Erythroblast (primary cell): Measurements from ENCODE around the gene ESR1.
"Not testable (repeated sequence)": the region's sequence is repeated elsewhere in the genome, so short reads cannot be mapped to it uniquely, and the experiment has no call there.

Experiments used
- DNase-seq, 2 experiments: peaks; one replicate each; lab custom pipeline; 2025; lab: John Stamatoyannopoulos, UW
- GATA1 ChIP-seq: IDR thresholded peaks from 2 replicates; pipeline ENCODE4 v1.6.1; 2011; ENCODE audit warnings: low read depth, mild to moderate bottlenecking, control low read depth, low read length, moderate library complexity
- POLR2A ChIP-seq: IDR thresholded peaks from 2 replicates; pipeline ENCODE4 v1.6.1; 2011; ENCODE audit warnings: mild to moderate bottlenecking, low read length

The ESR1 gene

DNA sequence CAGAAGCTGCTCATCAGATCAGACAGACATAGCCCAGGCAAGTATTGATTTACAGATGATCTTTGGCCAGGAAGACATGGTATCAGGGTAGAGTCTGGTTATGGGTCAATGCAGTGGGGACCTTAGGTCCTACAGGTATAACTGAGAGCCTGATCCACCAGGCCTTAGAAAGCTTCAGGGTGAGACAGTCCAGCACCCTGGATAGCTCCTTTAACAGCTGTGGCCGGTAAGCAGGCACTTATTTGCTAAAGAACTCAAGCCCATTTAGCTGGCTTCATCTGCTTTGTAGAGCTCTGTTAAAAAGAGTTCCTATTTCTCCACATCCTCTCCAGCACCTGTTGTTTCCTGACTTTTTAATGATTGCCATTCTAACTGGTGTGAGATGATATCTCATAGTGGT is 39.6 kb downstream of the ESR1 start:
- peak; percentile 2 to 11 for DNase-seq
- TF ChIP-seq GATA1 (no peak), POLR2A (no peak)

DNA sequence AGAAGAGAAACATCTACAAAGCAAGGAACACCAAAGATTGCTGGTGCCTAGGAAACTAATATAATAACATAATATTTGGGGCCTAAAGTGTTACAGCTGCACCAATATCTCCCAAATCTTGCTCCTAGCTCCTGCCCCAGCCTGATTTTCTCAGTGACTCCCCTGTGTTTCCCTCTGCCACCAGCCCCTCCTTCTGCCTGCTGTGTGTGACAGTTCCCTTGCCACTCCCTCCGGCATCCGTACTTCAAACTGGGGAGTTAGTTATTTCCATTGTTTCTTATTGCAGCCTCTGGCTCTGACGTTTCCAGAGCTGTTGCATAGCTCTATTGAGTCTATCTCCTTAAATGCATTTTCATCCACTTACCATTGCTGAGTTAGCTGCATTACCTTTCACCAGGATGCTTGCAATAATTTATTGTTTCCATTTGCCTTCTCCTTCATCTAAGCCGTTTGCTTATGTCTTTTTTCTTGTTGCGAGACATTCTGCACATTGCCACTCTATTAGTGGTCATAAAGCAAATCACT is 43.1 kb downstream of the ESR1 start:
- TF ChIP-seq POLR2A (no peak), GATA1 (no peak)

GRCh38 chr6:151858294-151858693 is 50.8 kb downstream of the ESR1 start:
- no peak for DNase-seq
- TF ChIP-seq POLR2A, result no peak
- no peak for TF ChIP-seq GATA1

More for the DNA sequence above, 43.1 kb downstream of the ESR1 start:
- no peak for DNase-seq

GRCh38 chr6:151862461-151862860 is 55.0 kb downstream of the ESR1 start:
- no peak for DNase-seq
- TF ChIP-seq GATA1 (no peak), POLR2A (no peak)

GRCh38 chr6:151867361-151867869 is 59.9 kb downstream of the ESR1 start:
- DNase-seq, result not testable (repeated sequence)

GRCh38 chr6:151869345-151869744 is 61.9 kb downstream of the ESR1 start:
- no peak for TF ChIP-seq GATA1
- TF ChIP-seq POLR2A, result no peak
- no peak for DNase-seq

- TF ChIP-seq GATA1 (no peak), POLR2A (no peak)
- DNase-seq, result no peak
These were observed 62.3 kb downstream of the ESR1 start for GRCh38 chr6:151869787-151870186.

DNA sequence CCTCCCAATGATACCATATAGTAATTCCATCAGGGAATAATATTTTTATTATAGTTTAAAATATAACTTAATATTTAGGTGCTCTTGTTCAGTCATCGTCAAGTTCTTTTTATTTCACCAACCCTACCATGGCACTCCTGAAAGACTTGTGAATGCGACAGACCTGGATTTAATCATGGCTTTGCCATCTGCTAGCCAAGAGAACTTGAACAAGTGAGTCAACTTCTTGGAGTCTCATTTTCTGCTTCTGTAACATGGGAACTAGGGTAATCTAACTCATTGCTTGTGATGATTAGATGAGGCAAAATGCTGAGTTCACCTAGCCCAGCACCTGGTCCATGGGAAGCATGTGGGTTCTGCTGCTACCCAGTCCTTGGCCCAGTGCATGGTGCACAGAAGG is 62.9 kb downstream of the ESR1 start:
- TF ChIP-seq GATA1 (no peak), POLR2A (no peak)
- no peak for DNase-seq

GRCh38 chr6:151875524-151875923 is 68.0 kb downstream of the ESR1 start:
- no peak for DNase-seq
- no peak for TF ChIP-seq GATA1
- TF ChIP-seq POLR2A, result no peak

GRCh38 chr6:151876122-151876521 is 68.6 kb downstream of the ESR1 start:
- TF ChIP-seq POLR2A, result no peak
- TF ChIP-seq GATA1, result no peak
- no peak for DNase-seq

DNA sequence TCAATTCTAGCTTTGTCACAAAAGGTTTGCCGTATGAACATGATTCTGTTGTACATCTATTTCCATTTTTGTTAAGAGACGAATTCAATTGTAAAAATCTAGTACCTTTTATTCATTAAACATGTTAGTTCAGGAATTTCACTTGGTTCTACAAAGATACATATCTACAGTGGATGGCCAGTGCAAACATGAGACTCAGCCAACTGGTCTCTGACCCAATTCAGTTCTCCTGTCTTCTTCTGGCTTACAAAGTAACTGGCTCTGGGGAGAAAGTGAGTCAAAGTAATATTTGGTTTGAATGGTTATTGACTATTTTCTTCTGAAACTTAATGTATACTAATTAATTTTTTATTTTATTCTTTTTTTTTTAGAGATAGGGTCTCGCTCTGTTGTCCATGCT is 70.0 kb downstream of the ESR1 start:
- TF ChIP-seq GATA1, result no peak
- no peak for TF ChIP-seq POLR2A

DNA sequence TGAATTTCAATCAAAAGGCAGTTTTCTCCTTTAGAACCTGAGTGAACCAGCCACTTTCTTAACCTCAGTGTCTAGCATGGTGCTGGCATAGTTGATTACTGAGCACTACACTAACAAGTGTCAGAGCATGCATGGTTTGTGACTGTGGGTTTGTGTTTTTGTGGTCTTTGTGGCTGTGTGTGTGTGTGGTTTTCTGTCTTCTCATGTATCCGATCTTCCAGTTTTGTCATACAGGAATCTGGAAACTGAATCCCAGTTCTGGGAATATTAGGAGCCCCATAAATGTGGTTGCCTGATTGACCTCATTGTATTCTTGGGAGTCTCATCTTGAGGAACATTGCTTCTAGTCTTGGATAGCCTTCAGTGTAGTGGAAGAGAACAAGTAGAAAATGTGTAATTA is 73.7 kb downstream of the ESR1 start:
- no peak for DNase-seq
- TF ChIP-seq POLR2A (no peak), GATA1 (no peak)

More for the DNA sequence above, 70.0 kb downstream of the ESR1 start:
- DNase-seq, result no peak

DNA sequence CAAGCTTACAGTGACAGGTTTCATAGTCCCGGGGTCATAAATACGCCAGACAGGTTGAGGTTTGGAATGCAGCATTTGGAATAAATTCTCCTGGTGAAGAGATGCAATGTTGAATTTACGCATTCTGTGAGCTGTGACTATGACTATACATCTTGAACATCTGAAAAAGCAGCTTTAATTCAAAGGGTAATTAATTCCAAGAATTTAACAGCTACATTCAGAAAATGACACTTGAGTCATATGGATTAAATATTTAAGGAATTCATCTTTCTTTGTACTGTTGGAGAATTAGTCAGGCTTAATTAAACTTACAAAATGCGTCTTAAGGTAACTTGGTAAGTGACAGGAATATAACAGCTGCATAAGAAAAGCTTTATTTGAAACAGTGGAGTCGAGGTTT is 74.7 kb downstream of the ESR1 start:
- TF ChIP-seq GATA1, result no peak
- TF ChIP-seq POLR2A, result no peak
- DNase-seq, result no peak

DNA sequence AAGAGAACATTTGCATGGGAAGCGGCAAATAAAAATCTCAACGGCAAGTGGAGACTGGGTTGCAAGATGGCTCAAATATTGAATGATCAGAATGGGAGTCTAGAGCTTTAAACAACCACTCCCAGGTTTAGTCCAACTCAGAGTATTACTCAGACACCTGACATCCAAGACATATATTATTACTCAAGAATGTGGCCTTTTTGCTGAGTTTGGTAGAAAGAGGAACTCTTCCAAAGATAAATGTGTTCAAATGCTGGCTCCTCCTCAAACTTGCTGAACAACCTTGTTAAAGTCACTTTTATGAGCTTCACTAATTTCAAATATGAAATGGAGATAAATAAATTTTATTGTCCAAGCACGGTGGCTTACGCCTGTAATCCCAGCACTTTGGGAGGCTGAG is 77.8 kb downstream of the ESR1 start:
- no peak for TF ChIP-seq POLR2A
- TF ChIP-seq GATA1, result no peak
- no peak for DNase-seq

DNA sequence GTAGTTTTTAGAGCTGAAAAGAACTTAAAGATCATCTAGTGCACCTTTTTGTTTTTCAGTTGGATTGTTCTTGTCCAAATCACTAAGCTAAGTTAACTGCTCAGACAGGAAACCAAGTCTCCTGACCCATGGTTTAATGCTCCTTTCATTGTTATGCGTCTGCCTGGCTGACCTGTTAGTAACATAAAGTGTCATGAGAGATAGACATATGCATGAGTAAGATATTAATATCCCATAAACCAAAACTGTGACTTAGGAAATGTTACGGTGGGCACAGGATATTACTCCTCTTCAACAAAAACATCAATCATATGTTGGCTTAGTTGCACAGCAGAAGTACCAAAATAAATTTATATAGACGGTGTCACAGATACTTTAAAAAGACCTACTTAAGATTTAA is 84.0 kb downstream of the ESR1 start:
- DNase-seq, result no peak
- TF ChIP-seq GATA1, result no peak
- no peak for TF ChIP-seq POLR2A

GRCh38 chr6:151894426-151894825 is 86.9 kb downstream of the ESR1 start:
- DNase-seq, result not testable (repeated sequence)

GRCh38 chr6:151899221-151899620 is 91.7 kb downstream of the ESR1 start:
- not testable (repeated sequence) for DNase-seq

GRCh38 chr6:151899796-151900195 is 92.3 kb downstream of the ESR1 start:
- not testable (repeated sequence) for DNase-seq
